Measurements from ENCODE around the gene SEC16A.

Gene SEC16A

GRCh38 chr9:136530461-136531089 is 47.7 kb upstream of the SEC16A start:
- TF ChIP-seq POLR2AphosphoS5 (IDR thresholded peaks at IDR 0.05; ENCODE audit: low read depth, low read length) (no peak), TAF1 (IDR thresholded peaks at IDR 0.05; ENCODE audit: borderline replicate concordance, insufficient read depth, low read length) (no peak), SIN3A (IDR thresholded peaks at IDR 0.05; ENCODE audit: borderline replicate concordance, insufficient read depth, low read length) (no peak), FOXP2 (optimal IDR thresholded peaks at IDR 0.05; ENCODE audit: borderline replicate concordance, extremely low read depth, extremely low read length, insufficient read depth) (no peak), REST (IDR thresholded peaks at IDR 0.05; ENCODE audit: insufficient read depth in 1 of 2, low read depth in 2 of 2, low read length in 2 of 2) (no peak)

GRCh38 chr9:136529516-136530460 is 46.9 kb upstream of the SEC16A start:
- TF ChIP-seq TAF1 (IDR thresholded peaks at IDR 0.05; ENCODE audit: borderline replicate concordance, insufficient read depth, low read length): no peak
- no peak for TF ChIP-seq REST (IDR thresholded peaks at IDR 0.05; ENCODE audit: insufficient read depth in 1 of 2, low read depth in 2 of 2, low read length in 2 of 2)
- no peak for TF ChIP-seq SIN3A (IDR thresholded peaks at IDR 0.05; ENCODE audit: borderline replicate concordance, insufficient read depth, low read length)
- TF ChIP-seq FOXP2 (optimal IDR thresholded peaks at IDR 0.05; ENCODE audit: borderline replicate concordance, extremely low read depth, extremely low read length, insufficient read depth): no peak
- TF ChIP-seq POLR2AphosphoS5 (IDR thresholded peaks at IDR 0.05; ENCODE audit: low read depth, low read length): no peak

GRCh38 chr9:136528716-136529341 is 46.0 kb upstream of the SEC16A start:
- TF ChIP-seq TAF1 (IDR thresholded peaks at IDR 0.05; ENCODE audit: borderline replicate concordance, insufficient read depth, low read length) (no peak), REST (IDR thresholded peaks at IDR 0.05; ENCODE audit: insufficient read depth in 1 of 2, low read depth in 2 of 2, low read length in 2 of 2) (no peak), POLR2AphosphoS5 (IDR thresholded peaks at IDR 0.05; ENCODE audit: low read depth, low read length) (no peak), FOXP2 (optimal IDR thresholded peaks at IDR 0.05; ENCODE audit: borderline replicate concordance, extremely low read depth, extremely low read length, insufficient read depth) (no peak), SIN3A (IDR thresholded peaks at IDR 0.05; ENCODE audit: borderline replicate concordance, insufficient read depth, low read length) (no peak)

- no peak for TF ChIP-seq TAF1 (IDR thresholded peaks at IDR 0.05; ENCODE audit: borderline replicate concordance, insufficient read depth, low read length)
- TF ChIP-seq REST (IDR thresholded peaks at IDR 0.05; ENCODE audit: insufficient read depth in 1 of 2, low read depth in 2 of 2, low read length in 2 of 2): no peak
- no peak for TF ChIP-seq SIN3A (IDR thresholded peaks at IDR 0.05; ENCODE audit: borderline replicate concordance, insufficient read depth, low read length)
- TF ChIP-seq POLR2AphosphoS5 (IDR thresholded peaks at IDR 0.05; ENCODE audit: low read depth, low read length): no peak
- no peak for TF ChIP-seq FOXP2 (optimal IDR thresholded peaks at IDR 0.05; ENCODE audit: borderline replicate concordance, extremely low read depth, extremely low read length, insufficient read depth)
Observed at GRCh38 chr9:136527721-136528710, 45.2 kb upstream of the SEC16A start.

Measured in PFSK-1 (cell line).